Measurements from ENCODE around the gene IL1R1.
"Not testable (repeated sequence)": the region's sequence is repeated elsewhere in the genome, so short reads cannot be mapped to it uniquely, and the experiment has no call there.

The IL1R1 gene

GRCh38 chr2:102116630-102117471 is 25.7 kb upstream of the IL1R1 start:
- H3K4me1 Mint-ChIP-seq (ENCODE audit: low read depth in 2 of 2): no peaks in the 10 kb centered on the region
- no peak overlapping the region for H3K27ac Mint-ChIP-seq
- peaks cover 25 to 30% of the 10 kb centered on the region in 2 donors for H3K27me3 Mint-ChIP-seq
- H3K36me3 Mint-ChIP-seq (ENCODE audit: insufficient read depth): no peaks in the 10 kb centered on the region
- no peak overlapping the region for H3K4me3 Mint-ChIP-seq
- no peaks in the 10 kb centered on the region for H3K9me3 Mint-ChIP-seq
- ATAC-seq (replicated peaks) (no peak), DNase-seq (no peak)

DNA sequence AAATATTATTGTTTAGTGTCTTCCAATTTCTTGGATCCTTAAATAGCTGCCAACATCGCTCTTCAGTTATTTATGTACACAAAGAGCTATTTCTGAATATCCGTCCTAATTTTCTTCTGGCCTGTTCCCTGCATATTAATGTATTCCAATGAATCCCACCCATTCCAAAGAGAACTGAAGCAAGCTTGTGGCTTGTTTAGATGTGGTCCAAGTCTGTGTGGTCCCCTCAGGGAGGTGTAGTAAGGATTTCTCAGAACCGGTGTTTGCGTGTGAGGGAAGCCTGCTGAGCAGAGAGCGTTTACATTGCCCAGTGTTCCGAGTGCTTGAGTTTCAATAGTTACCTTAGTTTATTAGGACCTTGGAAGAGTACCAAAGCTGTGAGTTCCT is 25.1 kb upstream of the IL1R1 start:
- no peak for DNase-seq
- Mint-ChIP-seq H3K4me3 (no peak overlapping the region), H3K27ac (no peak overlapping the region), H3K27me3 (peaks cover 19 to 24% of the 10 kb centered on the region in 2 donors), H3K4me1 (ENCODE audit: low read depth in 2 of 2) (no peaks in the 10 kb centered on the region), H3K36me3 (ENCODE audit: insufficient read depth) (no peaks in the 10 kb centered on the region), H3K9me3 (no peaks in the 10 kb centered on the region)
- no peak for ATAC-seq (replicated peaks)

- Mint-ChIP-seq H3K36me3 (ENCODE audit: insufficient read depth) (no peaks in the 10 kb centered on the region), H3K27ac (no peak overlapping the region), H3K27me3 (peaks cover 11 to 23% of the 10 kb centered on the region in 2 donors), H3K9me3 (peaks cover 0 to 1% of the 10 kb centered on the region in 2 donors), H3K4me3 (no peak overlapping the region), H3K4me1 (ENCODE audit: low read depth in 2 of 2) (no peaks in the 10 kb centered on the region)
- ATAC-seq (replicated peaks) (no peak), DNase-seq (no peak)
Measured at GRCh38 chr2:102119255-102119654, 23.3 kb upstream of the IL1R1 start.

GRCh38 chr2:102120261-102120660 is 22.3 kb upstream of the IL1R1 start:
- no peak for DNase-seq
- ATAC-seq (replicated peaks): no peak
- H3K36me3 Mint-ChIP-seq (ENCODE audit: insufficient read depth): peaks cover 3% of the 10 kb centered on the region
- H3K4me1 Mint-ChIP-seq (ENCODE audit: low read depth in 2 of 2): no peaks in the 10 kb centered on the region
- peaks cover 0 to 1% of the 10 kb centered on the region in 2 donors for H3K9me3 Mint-ChIP-seq
- H3K27me3 Mint-ChIP-seq: peaks cover 11 to 19% of the 10 kb centered on the region in 2 donors
- no peak overlapping the region for H3K4me3 Mint-ChIP-seq
- no peak overlapping the region for H3K27ac Mint-ChIP-seq

DNA sequence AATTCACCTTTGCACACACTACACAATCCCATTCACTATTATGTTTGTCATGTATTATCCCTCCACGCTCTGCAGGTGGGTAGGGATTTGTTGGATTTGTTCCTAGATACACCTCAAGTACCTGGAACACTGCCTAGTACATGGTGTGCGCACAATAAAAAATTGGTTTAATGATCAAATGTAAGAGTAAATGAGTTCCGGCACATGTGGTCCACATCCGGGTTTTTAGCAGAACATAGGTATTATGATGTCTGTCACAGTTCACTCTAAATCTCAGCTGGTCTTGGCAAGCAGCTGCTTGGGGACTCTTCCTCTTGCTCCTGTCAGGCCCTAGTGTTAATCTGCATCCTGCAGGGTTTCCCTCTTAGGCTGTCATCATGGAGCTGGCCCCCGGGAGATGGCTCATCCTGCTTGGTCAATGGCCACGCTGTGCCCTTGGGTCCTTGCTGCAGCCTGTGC is 21.8 kb upstream of the IL1R1 start:
- H3K36me3 Mint-ChIP-seq (ENCODE audit: insufficient read depth): peaks cover 3% of the 10 kb centered on the region
- peaks cover 0 to 1% of the 10 kb centered on the region in 2 donors for H3K9me3 Mint-ChIP-seq
- H3K27ac Mint-ChIP-seq: no peak overlapping the region
- no peak overlapping the region for H3K4me3 Mint-ChIP-seq
- no peak for DNase-seq
- ATAC-seq (replicated peaks): no peak
- H3K4me1 Mint-ChIP-seq (ENCODE audit: low read depth in 2 of 2): no peaks in the 10 kb centered on the region
- peaks cover 11 to 19% of the 10 kb centered on the region in 2 donors for H3K27me3 Mint-ChIP-seq

- DNase-seq (no peak), ATAC-seq (replicated peaks) (no peak)
- peaks cover 0 to 1% of the 10 kb centered on the region in 2 donors for H3K9me3 Mint-ChIP-seq
- H3K27ac Mint-ChIP-seq: no peak overlapping the region
- H3K36me3 Mint-ChIP-seq (ENCODE audit: insufficient read depth): peaks cover 3% of the 10 kb centered on the region
- H3K4me3 Mint-ChIP-seq: no peak overlapping the region
- H3K4me1 Mint-ChIP-seq (ENCODE audit: low read depth in 2 of 2): no peaks in the 10 kb centered on the region
- peaks cover 11 to 13% of the 10 kb centered on the region in 2 donors for H3K27me3 Mint-ChIP-seq
Measured at GRCh38 chr2:102122115-102122514, 20.4 kb upstream of the IL1R1 start.

DNA sequence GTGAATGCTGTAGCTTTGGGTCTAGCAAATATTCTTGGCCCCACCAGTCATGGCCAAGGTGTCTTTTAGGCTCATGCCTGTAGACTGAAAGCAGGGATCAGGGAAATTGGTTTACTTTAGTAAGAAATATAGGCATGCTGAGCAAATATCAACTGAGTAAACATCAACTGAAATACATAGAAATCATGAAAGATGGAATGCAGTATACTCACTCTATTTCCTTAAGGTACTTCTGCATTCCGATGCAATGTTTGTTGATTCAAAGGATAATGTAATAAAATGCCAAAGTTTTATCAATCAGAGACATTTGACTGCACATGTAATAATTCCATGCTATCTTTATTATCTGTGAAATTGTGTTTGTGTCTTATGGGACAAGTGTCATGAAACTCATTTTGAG is 19.6 kb upstream of the IL1R1 start:
- H3K4me3 Mint-ChIP-seq: no peak overlapping the region
- ATAC-seq (replicated peaks) (no peak), DNase-seq (no peak)
- peaks cover 8 to 11% of the 10 kb centered on the region in 2 donors for H3K27me3 Mint-ChIP-seq
- H3K4me1 Mint-ChIP-seq (ENCODE audit: low read depth in 2 of 2): no peaks in the 10 kb centered on the region
- H3K9me3 Mint-ChIP-seq: peaks cover 0 to 1% of the 10 kb centered on the region in 2 donors
- H3K27ac Mint-ChIP-seq: no peak overlapping the region
- H3K36me3 Mint-ChIP-seq (ENCODE audit: insufficient read depth): peaks cover 3% of the 10 kb centered on the region

DNA sequence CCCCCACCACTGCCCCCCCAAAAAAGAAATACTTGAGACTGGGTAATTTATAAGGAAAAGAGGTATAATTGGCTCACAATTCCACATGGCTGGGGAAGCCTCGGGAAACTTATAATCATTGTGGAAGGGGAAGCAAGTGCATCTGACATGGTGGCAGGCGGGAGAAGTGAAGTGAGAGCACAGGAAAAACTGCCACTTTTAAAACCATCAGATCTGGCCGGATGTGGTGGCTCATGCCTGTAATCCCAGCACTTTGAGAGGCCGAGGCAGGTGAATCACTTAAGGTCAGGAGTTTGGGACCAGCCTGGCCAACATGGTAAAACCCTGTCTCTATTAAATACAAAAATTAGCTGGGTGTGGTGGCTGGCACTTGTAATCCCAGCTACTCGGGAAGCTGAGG is 18.1 kb upstream of the IL1R1 start:
- H3K36me3 Mint-ChIP-seq (ENCODE audit: insufficient read depth); H3K4me3 Mint-ChIP-seq; H3K4me1 Mint-ChIP-seq (ENCODE audit: low read depth in 2 of 2); ATAC-seq (replicated peaks); H3K9me3 Mint-ChIP-seq; DNase-seq; H3K27ac Mint-ChIP-seq: not testable (repeated sequence)
- H3K27me3 Mint-ChIP-seq: peaks cover 11 to 13% of the 10 kb centered on the region in 2 donors

- Mint-ChIP-seq H3K27me3 (peaks cover 7 to 21% of the 10 kb centered on the region in 2 donors), H3K27ac (no peak overlapping the region), H3K4me3 (no peak overlapping the region), H3K4me1 (ENCODE audit: low read depth in 2 of 2) (no peaks in the 10 kb centered on the region), H3K36me3 (ENCODE audit: insufficient read depth) (peaks cover 3% of the 10 kb centered on the region), H3K9me3 (peaks cover 0 to 1% of the 10 kb centered on the region in 2 donors)
- no peak for ATAC-seq (replicated peaks)
- no peak for DNase-seq
Measured at GRCh38 chr2:102126169-102126568, 16.4 kb upstream of the IL1R1 start.

DNA sequence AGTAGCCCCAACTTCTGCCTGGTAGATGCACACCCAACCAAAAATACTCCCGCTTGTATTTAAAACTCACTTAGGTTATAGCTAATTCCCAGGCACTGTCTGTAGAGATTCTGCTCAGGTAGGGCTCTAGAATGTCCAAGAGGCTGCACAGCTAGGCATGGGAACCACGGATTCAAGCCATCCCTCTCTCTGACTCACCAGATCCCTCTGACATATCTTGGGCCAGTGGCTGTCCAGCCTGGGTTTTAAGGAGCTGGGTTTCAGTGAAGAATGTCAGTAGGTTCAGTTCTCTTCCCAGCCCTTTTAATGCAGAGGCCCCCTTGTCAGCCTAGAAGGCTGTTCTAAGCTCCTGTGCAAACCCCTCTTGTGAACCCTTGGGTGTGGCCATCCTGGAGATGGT is 15.9 kb upstream of the IL1R1 start:
- Mint-ChIP-seq H3K9me3 (peaks cover 0 to 1% of the 10 kb centered on the region in 2 donors), H3K27ac (peak overlapping the region in 1 of 2 donors; percentile 13), H3K4me1 (ENCODE audit: low read depth in 2 of 2) (no peaks in the 10 kb centered on the region), H3K4me3 (no peak overlapping the region), H3K36me3 (ENCODE audit: insufficient read depth) (peaks cover 3% of the 10 kb centered on the region), H3K27me3 (peaks cover 2 to 21% of the 10 kb centered on the region in 2 donors)
- no peak for DNase-seq
- no peak for ATAC-seq (replicated peaks)

DNA sequence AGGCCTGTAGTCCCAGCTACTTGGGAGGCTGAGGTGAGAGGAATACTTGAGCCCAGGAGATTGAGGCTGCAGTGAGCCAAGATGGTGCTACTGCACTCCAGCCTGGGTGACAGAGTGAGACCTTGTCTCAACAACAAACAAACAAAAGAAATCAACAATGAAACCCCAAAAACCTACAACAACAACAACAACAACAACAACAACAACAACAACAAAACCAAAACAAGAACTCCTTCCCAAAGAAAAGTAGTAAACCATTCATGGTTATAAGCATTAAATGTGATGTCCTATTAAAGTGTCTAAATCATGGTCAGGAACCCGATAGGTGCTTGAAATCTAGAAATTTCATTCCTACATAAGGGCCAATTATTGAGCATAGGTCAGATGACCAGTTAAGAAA is 13.5 kb upstream of the IL1R1 start:
- Mint-ChIP-seq H3K27me3 (peaks cover 0 to 22% of the 10 kb centered on the region in 2 donors), H3K36me3 (ENCODE audit: insufficient read depth) (peaks cover 3% of the 10 kb centered on the region), H3K27ac (no peak overlapping the region), H3K4me1 (ENCODE audit: low read depth in 2 of 2) (no peaks in the 10 kb centered on the region), H3K9me3 (no peaks in the 10 kb centered on the region), H3K4me3 (no peak overlapping the region)
- DNase-seq (no peak), ATAC-seq (replicated peaks) (no peak)

DNA sequence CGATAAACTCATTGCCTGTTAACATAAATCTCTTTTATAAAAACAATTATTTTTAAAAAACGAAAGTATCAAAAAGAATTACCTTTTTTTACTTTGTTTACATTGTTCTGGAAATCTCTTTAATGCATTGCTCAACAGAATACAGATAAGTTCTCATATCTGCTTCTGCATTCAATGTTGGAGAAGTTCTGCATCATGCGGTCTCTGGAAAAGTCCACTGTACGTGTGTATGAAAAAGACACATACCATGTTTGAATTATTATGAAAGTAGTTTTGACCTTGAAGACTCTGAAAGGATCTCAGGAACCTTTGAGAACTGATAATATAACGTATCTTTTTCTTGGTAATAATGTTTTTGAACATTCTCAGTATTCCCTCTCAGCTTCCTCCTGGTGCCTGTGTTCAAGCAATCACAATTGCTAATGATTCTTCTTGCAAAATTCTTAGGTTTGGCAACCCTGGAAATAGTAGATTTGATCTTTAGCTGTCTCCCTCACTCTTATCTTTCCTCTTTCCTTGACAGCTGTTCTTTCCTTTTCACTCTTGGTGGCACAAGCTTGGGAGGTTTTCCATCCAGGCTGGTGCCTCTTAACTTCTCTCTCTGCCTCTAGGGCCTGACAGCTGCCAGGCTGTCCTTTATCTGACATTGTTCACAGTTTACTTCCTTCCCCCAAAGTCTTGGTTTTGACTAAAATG is 12.4 kb upstream of the IL1R1 start:
- no peak for DNase-seq
- no peak for ATAC-seq (replicated peaks)
- H3K4me3 Mint-ChIP-seq: no peak overlapping the region
- H3K9me3 Mint-ChIP-seq: no peaks in the 10 kb centered on the region
- H3K27me3 Mint-ChIP-seq: peaks cover 0 to 22% of the 10 kb centered on the region in 2 donors
- H3K27ac Mint-ChIP-seq: no peak overlapping the region
- H3K36me3 Mint-ChIP-seq (ENCODE audit: insufficient read depth): no peaks in the 10 kb centered on the region
- no peaks in the 10 kb centered on the region for H3K4me1 Mint-ChIP-seq (ENCODE audit: low read depth in 2 of 2)

DNA sequence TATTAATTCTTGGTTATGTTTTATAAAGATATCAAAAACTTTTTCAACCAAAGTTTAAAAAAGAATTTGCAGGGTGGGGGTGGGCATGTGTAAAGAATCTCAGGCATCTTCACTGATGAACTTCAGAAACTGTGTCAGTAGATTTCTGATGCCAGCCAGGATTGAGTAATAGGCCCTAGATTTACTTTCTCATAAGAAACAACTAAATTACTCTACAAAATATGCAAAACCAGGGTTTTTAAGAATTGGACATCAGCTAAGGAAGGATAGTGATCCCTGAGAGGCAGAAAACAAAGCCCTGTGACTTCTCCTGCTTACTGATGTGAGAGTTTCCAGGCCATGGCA is 11.9 kb upstream of the IL1R1 start:
- H3K27me3 Mint-ChIP-seq: peaks cover 0 to 22% of the 10 kb centered on the region in 2 donors
- H3K9me3 Mint-ChIP-seq: no peaks in the 10 kb centered on the region

GRCh38 chr2:102131564-102131963 is 11.0 kb upstream of the IL1R1 start:
- ATAC-seq (replicated peaks) (no peak), DNase-seq (no peak)
- Mint-ChIP-seq H3K9me3 (no peaks in the 10 kb centered on the region), H3K4me3 (no peak overlapping the region), H3K27me3 (peaks cover 0 to 22% of the 10 kb centered on the region in 2 donors), H3K36me3 (ENCODE audit: insufficient read depth) (no peaks in the 10 kb centered on the region), H3K4me1 (ENCODE audit: low read depth in 2 of 2) (no peaks in the 10 kb centered on the region), H3K27ac (no peak overlapping the region)

More for the DNA sequence above, 11.9 kb upstream of the IL1R1 start:
- Mint-ChIP-seq H3K27ac (no peak overlapping the region), H3K36me3 (ENCODE audit: insufficient read depth) (no peaks in the 10 kb centered on the region), H3K4me1 (ENCODE audit: low read depth in 2 of 2) (no peaks in the 10 kb centered on the region), H3K4me3 (no peak overlapping the region)
- ATAC-seq (replicated peaks): no peak
- DNase-seq: no peak
